ENCODE data around the gene PCNT. TPM values are rescaled to one million over a fixed set of nuclear protein-coding genes. Genes with fewer than 3 reads are reported as not detected.

Gene PCNT
- total and polyA plus RNA-seq, 2 of the 8 experiments (the other 6 are each of a cell fraction or from before 2014, with no cell fraction given), result 9.9 to 45.1 TPM

DNA sequence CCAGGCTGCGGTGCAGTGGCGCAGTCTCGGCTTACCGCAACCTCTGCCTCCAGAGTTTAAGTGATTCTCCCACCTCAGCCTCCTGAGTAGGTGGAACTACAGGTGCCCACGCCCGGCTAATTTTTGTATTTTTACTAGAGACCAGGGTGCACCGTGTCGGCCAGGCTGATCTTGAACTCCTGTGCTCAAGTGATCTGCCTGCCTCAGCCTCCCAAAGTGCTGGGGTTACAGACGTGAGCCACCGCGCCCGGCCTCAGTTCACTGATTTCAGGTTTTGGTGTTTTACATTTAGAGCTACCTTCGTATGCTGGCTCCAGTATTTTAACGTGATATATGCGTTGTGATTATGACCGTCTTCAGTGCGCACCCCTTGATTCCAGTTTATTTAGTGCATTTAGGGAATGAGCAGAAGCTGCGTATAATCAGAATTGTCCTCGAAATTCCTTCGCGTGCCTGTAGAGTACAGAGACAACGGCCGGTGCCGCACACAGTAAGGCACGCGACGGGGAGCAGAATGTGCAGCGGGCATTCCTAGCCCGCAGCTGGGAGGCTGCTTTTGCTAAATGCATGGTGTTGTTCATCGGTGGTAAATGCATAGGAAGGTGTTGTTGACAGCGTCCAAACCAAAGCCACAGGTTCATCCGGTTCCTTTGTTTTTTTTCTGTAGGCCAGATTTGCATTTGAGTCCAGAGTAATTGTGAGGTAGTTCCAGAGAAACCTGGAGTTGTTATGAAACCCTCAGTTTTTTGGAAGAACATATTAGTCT is 85.9 kb downstream of the PCNT start:
- Histone ChIP-seq H2AK5ac (ENCODE audit: low read depth, low read length) (no peak overlapping the region), H2BK20ac (ENCODE audit: low read length) (no peak overlapping the region), H3K4me1 (replicated peaks in 1 of 4; ENCODE audit: control insufficient read depth in 3 of 4, insufficient read depth in 4 of 4, low read length in 3 of 4) (peaks cover 3 to 10% (median 6%) of the 10 kb centered on the region in 4 experiments), H3K27ac (ENCODE audit: low read depth, low read length) (no peak overlapping the region; the same call in 1 of the 2 replicates), H4K8ac (ENCODE audit: extremely low read depth, insufficient read depth, low read length) (no peak overlapping the region), H3K9ac (replicated peaks in 1 of 4; ENCODE audit: extremely low read depth in 1 of 4, low read depth in 3 of 4, low read length in 3 of 4) (0 out of 7 replicates have a peak overlapping the region, but pooled peaks of 1 of the 4 experiments have one; percentile 38), H3K4ac (replicated peaks; ENCODE audit: insufficient read length, low read depth, low read length) (no peak overlapping the region), H4K20me1 (replicated peaks in 1 of 2; ENCODE audit: control insufficient read depth in 1 of 2, insufficient read depth in 2 of 2, low read length in 2 of 2) (no peaks in the 10 kb centered on the region), H3K4me3 (ENCODE audit: extremely low read depth in 1 of 4, insufficient read depth in 2 of 4, low read depth in 3 of 4, low read length in 4 of 4) (no peak overlapping the region), H3K14ac (ENCODE audit: insufficient read length) (no peak overlapping the region), H3K56ac (replicated peaks; ENCODE audit: insufficient read length, low read depth, low read length) (no peak overlapping the region), H3K23me2 (ENCODE audit: low read depth, low read length) (no peaks in the 10 kb centered on the region), H2BK12ac (ENCODE audit: low read depth, low read length) (no peak overlapping the region), H4K5ac (ENCODE audit: insufficient read length, low read depth, low read length) (no peak overlapping the region), H2BK5ac (ENCODE audit: low read depth, low read length) (no peak overlapping the region), H3K18ac (ENCODE audit: extremely low read depth, low read length) (no peak overlapping the region), H2BK15ac (ENCODE audit: low read length) (no peak overlapping the region), H3K36me3 (ENCODE audit: control insufficient read depth in 2 of 4, insufficient read depth in 4 of 4, low read length in 3 of 4) (peaks cover 0 to 9% (median 4%) of the 10 kb centered on the region in 4 experiments; a peak in 4 of 8 replicates), H3K23ac (ENCODE audit: insufficient read length) (no peak overlapping the region), H2AFZ (ENCODE audit: low read length) (no peak overlapping the region), H3K9me3 (ENCODE audit: insufficient read depth in 2 of 2, low read depth in 1 of 2, low read length in 1 of 2) (no peaks in the 10 kb centered on the region), H2BK120ac (replicated peaks; ENCODE audit: low read depth, low read length) (no peak overlapping the region), H3K27me3 (replicated peaks in 1 of 4; ENCODE audit: control insufficient read depth in 3 of 4, extremely low read depth in 1 of 4, insufficient read depth in 3 of 4, low read length in 3 of 4) (no peaks in the 10 kb centered on the region), H4K91ac (replicated peaks; ENCODE audit: insufficient read length, low read length) (no peak overlapping the region), H3K79me1 (ENCODE audit: low read depth, low read length) (no peaks in the 10 kb centered on the region; the same call in 1 of the 2 replicates), H3K79me2 (ENCODE audit: control insufficient read depth in 1 of 2, insufficient read depth in 2 of 2, low read length in 2 of 2) (no peaks in the 10 kb centered on the region), H3K4me2 (ENCODE audit: insufficient read depth in 1 of 2, low read depth in 2 of 2, low read length in 2 of 2) (no peak overlapping the region)
- FAIRE-seq (no peak), DNase-seq (ENCODE audit: low read depth in 1 of 2, low spot score in 2 of 2) (no peak)
- POLR2A ChIA-PET (ENCODE audit: partially characterized antibody), result no interaction called here
- TF ChIP-seq, protein P1, sequence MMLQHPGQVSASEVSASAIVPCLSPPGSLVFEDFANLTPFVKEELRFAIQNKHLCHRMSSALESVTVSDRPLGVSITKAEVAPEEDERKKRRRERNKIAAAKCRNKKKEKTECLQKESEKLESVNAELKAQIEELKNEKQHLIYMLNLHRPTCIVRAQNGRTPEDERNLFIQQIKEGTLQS (IDR thresholded peaks at IDR 0.05; ENCODE audit: insufficient read depth, low read depth, low read length), result no peak
- no peak for TF ChIP-seq GTF2F1 (IDR thresholded peaks at IDR 0.05; ENCODE audit: borderline replicate concordance, low read depth, low read length)
- WGBS, 2 experiments (ENCODE audit: extremely low coverage in 1 of 2, insufficient coverage in 1 of 2, insufficient read length in 1 of 2, insufficient replicate concordance in 2 of 2, low coverage in 1 of 2, low lambda C conversion rate in 2 of 2, missing lambda C conversion rate in 1 of 2), result 88% methylated on average over 32 of the region's 32 CpGs; no CpG with 5 or more reads in 1 of the 2 experiments
- CTCF ChIA-PET (ENCODE audit: partially characterized antibody), result no interaction called here
